HG03066 (cell line): ENCODE data around the gene TEX19.

Source experiments
- ATAC-seq: cut with Tn5 transposase; IDR thresholded peaks from one replicate; pipeline ENCODE4 v1.9.1; 2021; ENCODE audit warnings: low read depth; ENCODE audit not compliant: unreplicated experiment

Gene TEX19, protein sequence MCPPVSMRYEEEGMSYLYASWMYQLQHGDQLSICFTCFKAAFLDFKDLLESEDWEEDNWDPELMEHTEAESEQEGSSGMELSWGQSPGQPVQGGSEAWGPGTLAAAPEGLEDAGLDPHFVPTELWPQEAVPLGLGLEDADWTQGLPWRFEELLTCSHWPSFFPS

DNA sequence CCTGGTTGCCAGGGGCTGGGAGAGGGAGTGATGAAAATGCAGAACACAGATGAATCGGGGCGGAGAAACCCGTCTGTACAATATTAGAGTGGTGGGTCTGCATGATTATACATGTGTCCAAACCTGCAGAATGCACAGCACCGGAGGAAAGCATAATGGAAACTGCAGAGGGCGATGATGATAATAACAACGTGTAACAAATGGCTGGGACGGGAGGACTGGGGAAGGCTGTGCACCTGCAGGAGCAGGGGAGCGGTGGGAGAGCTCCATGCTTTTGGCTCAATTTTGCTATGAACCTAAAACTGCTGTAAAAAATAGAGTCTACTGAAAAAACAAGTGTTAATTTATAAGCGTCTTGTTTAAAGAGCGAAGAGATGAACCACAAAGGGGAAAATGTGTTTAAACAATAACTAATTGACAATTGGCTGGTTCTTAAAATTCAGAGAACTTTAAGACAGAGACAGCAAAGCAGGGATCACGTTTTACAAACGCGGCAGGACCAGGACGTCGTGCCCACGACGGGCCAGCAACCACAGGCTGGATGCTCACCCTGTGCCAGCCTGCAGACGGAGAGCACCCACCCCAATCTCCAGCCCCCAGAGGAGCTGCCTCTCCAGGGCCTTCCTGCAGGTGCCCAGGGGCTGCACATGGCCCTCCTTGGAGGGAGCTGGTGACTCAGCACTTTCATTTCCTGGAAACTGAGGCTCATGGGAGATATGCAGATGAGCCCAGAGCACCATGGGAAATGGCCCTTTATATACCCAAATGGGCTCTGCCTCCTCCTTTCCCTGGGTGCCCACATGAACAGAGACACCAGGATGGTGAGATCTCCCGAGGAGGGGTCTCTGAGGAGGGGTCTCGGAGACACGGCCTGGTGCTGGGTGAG is at the start of gene TEX19:
Gene TEX19, plus strand, starts transcription at position 783 of the 886 bp plus-strand sequence. CDS start 2,904 bp downstream, outside the sequence.
- ATAC-seq = no peak

DNA sequence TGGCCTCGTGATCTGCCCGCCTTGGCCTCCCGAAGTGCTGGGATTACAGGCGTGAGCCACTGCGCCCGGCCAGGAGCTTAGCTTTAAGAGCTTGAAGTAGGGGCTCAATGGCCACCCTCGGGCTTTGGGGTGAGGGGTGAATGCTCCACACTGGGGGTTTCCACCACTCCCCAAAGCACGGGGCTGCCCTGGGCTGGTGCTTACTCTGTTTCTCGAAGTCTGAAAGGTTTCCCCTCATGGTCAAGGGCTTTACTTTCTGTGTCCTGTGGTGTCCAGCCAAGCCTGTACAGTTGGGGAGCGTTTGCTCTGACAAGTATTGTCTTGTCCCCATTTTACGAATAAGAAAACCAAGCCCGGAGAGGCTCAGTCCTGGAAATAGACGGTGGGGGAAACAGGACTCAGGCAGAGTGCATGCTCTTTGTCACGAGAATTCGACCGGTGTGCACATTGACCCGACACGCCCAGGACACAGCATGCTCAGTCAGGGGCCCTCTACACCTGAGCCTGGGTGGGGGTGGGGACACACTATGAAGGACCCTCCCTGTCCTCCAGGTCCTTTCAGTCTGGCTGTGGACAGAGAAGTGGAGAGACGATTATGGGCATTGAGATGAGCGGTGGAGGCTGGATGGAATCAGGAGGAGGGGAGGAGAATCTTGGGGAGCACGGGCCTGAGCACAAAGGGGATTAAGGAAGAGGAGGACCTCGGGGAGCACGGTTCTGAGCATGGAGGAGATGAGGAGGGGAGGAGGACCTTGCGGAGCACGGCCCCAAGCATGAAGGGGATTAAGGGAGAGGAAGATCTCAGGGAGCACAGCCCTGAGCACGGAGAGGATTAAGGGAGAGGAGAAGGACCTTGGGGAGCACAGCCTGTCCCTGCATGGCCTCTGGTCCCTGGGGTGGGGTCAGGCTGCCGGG is 49.1 kb upstream of the TEX19 start:
- no peak for ATAC-seq

GRCh38 chr17:82310877-82311276 is 48.2 kb upstream of the TEX19 start:
- no peak for ATAC-seq

DNA sequence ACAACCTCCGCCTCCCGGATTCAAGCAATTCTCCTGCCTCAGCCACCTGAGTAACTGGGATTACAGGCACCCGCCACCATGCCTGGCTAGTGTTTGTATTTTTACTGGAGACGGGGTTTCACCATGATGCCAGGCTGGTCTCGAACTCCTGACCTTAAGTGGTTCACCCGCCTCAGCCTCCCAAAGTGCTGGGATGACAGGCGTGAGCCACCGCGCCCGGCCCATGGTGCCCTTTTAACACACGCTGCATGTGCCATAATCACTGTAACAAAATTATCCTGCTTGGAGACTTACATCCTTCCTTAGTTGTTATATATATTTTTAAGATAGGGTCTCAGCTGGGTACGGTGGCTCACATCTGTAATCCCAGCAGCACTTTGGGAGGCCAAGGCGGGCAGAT is 47.1 kb upstream of the TEX19 start:
- no peak for ATAC-seq

- ATAC-seq = no peak
Observed at GRCh38 chr17:82313195-82314011, 45.6 kb upstream of the TEX19 start.

DNA sequence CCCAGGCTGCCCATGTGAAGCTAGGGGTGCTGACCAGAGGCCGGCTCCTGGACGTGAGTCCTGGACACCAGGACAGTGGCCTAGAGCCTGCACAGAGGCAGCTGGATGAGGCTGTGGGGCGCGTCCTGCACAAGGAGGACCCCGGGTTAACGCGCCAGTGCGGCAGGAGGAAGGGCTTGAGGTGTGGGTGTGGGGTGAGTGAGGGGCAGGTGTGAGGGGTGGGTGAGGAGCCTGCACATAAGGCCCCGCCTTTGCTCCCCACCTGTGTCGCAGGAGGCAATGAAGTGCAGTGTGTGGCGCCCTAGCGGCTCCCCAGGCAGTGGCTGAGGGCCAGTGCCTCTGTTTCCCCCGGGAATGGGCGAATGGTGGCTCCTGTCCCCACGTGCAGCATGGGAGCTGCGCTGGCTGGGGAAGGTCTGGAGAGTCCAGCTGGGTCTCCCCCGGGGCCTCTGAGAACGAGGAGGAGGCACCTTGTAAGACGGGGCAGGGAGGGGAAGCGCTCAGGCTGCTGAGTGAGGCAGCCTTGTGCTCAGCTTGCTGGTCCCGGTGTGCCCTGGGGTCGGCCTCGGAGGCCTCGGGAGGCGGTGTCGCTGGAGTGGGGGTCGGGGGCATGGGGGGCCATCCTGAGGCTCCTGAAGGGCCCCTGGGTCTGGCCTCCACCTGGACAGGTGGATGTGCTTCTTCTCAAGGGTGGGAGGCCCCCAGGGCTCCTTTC is 44.9 kb upstream of the TEX19 start:
- ATAC-seq = no peak

GRCh38 chr17:82314727-82315605 is 44.1 kb upstream of the TEX19 start:
- ATAC-seq = no peak

GRCh38 chr17:82315703-82316358 is 43.2 kb upstream of the TEX19 start:
- ATAC-seq = no peak

GRCh38 chr17:82316651-82317393 is 42.2 kb upstream of the TEX19 start:
- no peak for ATAC-seq

- no peak for ATAC-seq
Observed at GRCh38 chr17:82317394-82318168, 41.5 kb upstream of the TEX19 start, which contains the start of gene CD7. Gene CD7 (minus strand): TSS chr17:82317608. CDS start chr17:82317495, 113 bp downstream.

GRCh38 chr17:82318169-82318498 is 40.9 kb upstream of the TEX19 start:
- ATAC-seq = no peak

GRCh38 chr17:82318772-82319606 is 40.1 kb upstream of the TEX19 start:
- no peak for ATAC-seq

DNA sequence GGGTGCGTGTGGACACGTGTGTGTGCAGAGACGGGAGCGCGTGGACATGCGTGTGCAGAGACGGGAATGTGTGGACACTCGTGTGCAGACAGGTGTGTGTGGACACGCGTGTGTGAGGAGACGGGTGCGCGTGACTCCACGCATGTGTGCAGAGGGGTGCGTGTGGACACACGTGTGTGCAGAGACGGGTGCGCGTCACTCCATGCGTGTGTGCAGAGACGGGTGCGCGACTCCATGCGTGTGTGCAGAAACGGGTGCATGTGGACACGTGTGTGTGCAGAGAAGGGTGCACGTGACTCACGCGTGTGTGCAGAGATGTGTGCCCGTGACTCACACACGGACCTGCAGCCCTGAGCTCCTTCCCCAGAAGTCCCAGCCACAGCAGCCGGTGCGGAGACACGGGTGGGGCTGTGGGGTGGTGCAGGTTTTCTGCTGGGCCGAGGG is 39.4 kb upstream of the TEX19 start:
- ATAC-seq = no peak

DNA sequence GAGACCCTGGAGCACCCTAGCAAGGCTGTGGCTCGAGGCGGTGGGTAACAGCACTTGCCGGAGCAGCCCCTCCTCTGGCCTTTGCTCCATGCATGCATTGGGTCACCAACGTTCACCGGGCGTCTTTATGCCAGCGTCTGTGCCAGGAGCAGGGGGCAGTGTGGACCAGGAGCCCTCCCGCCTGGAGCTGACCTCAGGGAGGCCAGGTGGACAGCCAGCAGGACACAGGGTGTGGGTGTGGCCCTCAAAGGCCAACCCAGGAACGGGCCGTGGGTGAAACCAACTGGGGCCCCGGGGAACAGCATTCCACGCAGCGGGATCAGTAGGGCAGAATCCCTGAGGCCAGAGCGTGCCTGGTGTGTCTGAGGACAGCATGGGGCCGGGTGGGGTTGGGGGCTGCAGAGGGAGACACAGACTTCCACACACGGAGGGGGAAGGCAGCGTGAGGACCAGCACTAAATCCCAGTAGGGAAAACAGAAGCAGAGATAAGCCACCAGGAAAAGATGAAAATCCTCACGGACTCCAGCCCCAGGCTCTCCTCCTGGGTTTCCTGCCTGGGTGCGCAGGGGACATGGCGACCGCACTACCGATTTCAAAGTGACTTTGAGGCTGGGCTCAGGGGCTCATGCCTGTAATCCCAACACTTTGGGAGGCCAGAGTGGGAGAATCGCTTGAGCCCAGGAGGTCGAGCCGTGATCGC is 38.8 kb upstream of the TEX19 start:
- no peak for ATAC-seq
